Measurements from ENCODE around the gene PDXDC1.
"Not testable (repeated sequence)": the region's sequence is repeated elsewhere in the genome, so short reads cannot be mapped to it uniquely, and the experiment has no call there.

The PDXDC1 gene

DNA sequence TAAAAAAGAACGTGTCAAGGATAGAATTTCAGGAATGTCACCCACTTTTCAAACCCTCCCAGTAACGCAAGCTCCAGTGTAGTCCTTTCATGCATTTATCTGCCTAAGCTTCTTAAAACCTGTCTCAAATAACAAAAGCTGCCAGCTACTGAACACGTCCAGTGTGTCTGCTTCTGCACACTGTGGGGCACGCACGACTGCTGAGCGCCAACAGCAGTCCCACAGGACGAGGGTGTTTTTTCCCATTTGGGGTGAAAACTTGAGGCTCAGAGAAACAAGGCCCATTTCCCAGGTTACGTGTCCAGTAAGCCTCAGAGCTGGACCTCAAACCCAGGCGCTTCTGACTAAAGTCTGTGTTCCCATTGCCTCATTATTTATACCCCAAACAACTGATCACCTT, 63.9 kb downstream of the PDXDC1 start:
- no peak for DNase-seq

DNA sequence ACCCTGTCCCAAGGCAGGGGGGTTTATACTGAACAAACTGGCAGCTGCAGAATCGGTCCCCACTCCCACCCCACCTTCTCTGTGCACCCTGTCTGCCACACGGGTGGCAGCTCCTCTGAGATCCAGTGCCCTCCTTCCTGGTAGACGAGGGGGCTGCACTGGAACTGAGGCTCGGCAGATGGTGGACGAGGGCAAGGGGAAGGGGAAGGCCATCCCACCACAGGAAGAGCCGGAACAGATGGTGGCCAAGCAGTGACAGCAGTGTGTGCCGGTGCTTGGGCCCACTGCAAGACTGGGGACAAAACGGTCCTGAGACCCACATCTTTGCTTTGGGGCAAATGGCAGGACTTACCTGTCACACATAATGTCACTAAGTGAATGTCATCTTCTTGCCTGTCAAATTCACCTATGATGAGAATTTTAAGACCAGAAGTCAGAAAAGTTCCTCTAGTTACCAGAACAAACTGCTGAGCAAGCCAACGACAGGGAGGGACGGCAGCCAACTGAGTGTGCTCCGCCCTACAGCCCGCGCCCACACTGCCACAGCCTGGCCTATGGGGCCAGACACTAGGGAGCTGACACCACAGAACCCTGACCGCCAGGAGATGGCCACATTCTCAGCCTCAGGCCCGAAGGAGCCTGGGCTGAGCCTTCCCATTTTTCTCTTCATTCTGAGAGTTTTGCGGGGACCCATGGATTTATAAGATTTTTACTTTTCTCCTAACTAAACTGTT, 66.6 kb downstream of the PDXDC1 start:
- DNase-seq = no peak

DNA sequence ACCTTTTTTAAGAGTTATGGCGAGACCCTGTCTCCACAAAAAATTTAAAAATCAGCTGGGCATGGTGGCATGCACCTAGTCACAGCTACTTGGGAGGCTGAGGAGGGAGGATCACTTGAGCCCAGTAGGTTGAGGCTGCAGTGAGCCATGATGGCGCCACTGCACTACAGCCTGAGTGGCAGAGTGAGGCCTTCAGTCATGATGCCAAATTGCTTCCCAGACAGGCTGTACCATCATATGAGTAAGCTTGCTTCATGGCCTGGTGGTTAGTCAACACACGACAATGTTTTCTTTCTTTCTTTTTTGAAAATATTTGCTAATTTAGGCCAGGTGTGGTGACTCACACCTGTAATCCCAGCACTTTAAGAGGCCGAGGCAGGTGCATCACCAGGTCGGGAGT, 68.5 kb downstream of the PDXDC1 start:
- DNase-seq = no peak

DNA sequence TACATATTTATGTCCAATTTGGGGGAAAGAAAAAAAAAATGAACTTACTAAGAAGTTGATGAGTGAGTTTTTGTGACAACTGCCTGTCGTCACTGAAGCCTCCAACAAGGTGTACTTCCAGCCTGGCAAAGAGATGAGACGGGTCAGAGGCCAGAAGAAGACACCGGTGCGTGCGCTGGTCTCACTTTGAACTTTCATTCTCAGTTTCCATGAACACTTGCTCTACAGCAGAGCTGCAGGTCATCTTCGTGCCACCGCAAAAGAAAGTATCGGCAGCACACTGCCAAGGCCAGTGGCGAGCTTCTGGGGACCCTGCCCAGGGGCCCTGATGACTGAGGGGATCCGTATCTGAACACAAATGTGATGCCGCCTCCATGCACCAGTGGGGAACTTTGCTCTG, 69.5 kb downstream of the PDXDC1 start:
- no peak for DNase-seq

DNA sequence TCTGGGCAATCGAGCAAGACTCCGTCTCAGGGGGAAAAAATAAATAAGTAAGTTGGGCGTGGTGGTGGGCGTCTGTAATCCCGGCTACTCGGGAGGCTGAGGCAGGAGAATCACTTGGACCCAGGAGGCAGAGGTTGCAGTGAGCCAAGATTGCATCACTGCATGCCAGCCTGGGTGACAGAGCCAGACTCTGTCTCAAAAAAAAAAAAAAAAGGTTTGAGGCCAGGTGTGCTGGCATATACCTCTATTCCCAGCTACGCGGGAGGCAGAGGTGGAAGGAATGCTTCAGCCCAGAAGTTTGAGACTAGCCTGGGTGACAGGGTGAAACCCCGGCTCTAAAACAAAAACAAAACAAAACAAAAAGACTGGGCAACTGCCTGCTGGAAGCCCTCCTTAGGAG, 70.4 kb downstream of the PDXDC1 start:
- DNase-seq = not testable (repeated sequence)

DNA sequence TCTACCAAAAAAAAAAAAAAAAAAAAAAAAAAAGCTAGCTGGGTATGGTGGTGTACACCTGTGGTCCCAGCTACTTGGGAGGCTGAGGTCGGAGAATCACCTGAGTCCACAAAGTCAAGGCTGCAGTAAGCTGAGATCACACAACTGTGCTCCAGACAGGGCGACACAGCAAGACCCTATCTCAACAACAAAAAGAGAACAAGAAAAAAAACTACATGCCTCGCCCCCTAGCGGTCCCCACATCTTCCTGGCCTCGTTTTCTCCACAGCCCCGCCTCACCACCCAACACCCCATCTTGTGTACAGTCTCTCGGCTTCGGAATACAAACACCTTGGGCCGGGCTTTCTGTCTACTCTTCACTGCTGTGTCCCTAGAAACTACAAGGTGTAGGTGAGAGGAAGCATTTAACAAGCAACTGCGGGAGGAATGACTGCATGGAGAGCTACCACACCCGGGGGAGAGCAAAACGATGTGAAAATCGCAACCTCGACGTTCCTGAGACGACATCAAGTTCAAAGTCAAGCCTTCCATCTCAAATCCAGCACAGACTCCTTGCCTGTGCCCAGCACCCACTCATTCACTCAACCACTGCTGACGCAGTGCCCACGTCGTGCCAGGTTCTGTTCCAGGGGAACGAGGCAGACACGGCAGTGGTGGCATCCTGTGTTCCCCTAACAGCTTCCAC, 72.0 kb downstream of the PDXDC1 start:
- no peak for DNase-seq

DNA sequence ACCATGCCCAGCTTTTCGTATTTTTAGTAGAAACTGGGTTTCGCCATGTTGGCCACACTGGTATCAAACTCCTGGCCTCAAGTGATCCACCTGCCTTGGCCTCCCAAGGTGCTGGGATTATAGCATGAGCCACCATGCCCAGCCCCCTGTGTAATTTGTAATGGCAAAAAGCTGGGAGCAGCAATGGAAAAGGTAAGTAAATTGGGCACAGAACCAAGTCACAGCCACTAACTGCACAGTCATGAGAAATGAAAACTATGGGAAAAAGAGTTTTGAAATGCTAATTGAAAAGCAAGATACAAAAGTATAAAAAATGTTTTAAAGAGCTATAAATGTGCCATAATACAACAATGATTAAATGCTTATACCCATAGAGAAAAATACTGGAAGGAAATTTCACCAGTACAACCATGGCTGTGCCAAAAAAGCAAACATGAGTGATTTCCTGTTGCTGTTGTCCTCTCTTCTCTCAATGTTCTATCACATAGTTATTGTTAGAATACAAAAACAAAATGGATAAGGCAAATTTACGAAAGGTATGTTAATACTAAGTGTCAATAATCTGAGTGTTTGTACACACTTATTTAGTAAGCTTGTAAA, 74.9 kb downstream of the PDXDC1 start:
- no peak for DNase-seq

DNA sequence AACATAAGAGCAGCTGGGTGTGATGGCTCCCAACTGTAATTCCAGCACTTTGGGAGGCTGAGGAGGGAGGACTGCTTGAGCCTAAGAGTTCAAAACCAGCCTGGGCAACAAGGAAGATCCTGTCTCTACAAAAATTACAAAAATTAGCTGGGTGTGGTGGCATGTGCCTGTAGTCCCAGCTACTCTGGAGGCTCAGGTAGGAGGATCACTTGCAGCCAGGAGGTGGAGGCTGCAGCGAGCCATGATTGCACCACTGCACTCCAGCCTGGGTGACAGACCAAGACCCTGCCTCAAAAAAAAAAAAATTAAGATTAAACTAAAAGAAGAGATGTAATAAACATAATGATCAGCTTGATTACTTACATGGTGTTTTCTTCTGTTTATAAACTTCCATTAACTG, 75.6 kb downstream of the PDXDC1 start:
- not testable (repeated sequence) for DNase-seq

DNA sequence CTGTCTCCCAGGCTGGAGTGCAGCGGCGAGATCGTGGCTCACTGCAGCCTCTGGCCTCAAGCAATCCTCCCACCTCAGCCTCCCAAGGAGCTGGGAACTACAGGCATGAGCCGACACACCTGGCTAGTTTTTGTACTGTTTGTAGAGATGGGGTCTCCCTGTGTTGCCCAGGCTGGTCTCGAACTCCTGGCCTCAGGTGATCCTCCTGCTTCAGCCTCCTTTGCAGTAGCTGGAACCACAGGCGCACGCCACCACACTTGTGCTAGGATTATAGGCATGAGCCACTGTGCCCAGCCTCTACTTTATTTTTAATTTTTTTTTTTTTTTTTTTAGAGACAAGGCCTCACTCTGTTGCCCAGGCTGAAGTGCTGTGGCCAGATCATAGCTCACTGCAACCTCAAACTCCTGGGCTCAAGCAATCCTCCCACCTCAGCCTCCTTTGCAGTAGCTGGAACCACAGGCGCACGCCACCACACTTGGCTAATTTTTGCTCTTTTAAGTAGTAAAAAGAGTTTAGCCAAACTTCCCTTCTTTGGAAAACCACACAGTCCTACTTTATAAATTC, 76.6 kb downstream of the PDXDC1 start:
- DNase-seq = no peak

DNA sequence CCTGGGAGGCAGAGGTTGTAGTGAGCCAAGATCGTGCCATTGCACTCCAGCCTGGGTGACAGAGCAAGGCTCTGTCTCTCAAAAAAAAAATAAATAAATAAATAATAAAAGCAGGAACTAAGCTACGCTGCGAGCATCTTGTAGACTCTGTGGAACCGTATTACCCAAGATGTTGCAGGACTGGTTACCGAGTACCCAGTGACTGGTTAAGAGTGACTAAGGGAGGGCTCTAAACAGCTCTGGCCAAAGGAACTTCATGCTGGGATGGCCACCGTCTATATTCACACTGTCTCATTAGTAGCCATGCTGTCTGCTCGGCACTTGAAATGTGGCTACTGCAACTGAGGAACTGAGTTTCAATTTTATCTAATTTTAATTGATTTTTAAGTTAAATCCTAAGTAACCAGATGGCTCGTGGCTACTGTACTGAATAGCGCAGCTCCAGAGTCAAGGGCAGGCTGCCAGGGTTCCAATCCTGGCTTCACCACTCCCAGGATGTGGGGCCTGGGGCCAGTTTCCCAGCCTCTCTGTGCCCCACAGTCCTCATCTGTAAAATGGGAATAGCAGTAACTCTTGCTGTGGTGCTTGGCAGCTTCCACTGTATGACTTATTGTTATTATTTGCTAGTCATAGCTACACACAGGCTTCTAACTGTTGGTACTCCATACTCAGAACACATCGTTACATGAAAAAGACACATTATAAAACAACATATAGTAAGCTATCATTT, 78.1 kb downstream of the PDXDC1 start:
- DNase-seq = peak in 1 of 2 donors; percentile 35

DNA sequence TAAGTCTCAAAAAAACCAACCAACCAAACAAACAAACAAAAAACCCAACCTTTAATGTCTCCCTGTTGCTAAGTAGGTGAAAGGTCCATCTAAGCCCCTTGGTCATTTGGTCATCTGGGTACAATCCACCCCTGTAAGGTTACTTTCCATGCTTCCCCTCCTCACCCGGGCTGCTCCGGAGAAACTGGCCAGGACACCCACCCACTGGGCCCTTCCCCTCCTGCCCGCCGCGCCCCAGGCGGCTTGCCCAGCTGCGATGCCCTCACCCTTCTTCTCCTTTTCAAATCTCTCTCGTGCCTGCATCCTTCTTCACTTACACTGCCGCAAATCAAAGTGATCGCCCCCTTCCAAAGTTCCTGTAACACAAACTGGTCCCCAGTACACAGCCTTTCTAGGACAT, 79.1 kb downstream of the PDXDC1 start:
- DNase-seq = no peak

DNA sequence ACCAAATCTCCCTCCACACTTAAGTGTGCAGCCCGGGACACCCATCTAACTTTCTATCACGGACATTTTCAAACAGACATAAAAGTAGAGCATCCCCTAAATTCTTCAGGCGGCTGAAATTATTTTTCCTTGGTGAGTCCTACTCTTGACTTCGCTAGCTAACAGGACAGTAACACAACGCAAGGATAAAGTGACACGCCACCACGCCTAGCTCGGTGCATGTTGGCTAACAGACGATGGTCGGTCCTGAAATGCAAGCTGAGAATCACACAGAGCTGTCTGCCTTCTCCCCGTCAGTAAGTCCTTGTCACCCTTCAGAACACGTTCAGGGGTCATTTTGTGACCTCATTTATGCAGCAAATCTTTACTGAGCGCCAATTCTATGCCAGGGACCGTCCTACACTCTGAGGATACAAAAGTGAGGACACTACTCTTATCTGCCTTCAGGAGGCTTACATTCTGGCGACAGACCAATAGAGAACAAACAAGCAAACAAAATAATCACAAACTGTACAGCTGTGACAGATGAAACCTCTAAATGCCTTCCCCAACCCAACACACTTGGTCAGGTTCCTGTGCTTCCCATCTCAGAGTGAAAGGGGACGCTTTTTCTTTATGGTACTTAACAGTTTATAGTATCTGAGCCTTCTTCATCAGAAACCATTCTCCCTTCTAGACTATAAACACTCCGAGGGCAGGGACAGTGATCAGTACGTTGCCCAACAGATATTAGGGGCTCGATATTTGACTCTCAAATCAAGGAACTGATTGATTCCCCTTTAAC, 79.7 kb downstream of the PDXDC1 start:
- no peak for DNase-seq

DNA sequence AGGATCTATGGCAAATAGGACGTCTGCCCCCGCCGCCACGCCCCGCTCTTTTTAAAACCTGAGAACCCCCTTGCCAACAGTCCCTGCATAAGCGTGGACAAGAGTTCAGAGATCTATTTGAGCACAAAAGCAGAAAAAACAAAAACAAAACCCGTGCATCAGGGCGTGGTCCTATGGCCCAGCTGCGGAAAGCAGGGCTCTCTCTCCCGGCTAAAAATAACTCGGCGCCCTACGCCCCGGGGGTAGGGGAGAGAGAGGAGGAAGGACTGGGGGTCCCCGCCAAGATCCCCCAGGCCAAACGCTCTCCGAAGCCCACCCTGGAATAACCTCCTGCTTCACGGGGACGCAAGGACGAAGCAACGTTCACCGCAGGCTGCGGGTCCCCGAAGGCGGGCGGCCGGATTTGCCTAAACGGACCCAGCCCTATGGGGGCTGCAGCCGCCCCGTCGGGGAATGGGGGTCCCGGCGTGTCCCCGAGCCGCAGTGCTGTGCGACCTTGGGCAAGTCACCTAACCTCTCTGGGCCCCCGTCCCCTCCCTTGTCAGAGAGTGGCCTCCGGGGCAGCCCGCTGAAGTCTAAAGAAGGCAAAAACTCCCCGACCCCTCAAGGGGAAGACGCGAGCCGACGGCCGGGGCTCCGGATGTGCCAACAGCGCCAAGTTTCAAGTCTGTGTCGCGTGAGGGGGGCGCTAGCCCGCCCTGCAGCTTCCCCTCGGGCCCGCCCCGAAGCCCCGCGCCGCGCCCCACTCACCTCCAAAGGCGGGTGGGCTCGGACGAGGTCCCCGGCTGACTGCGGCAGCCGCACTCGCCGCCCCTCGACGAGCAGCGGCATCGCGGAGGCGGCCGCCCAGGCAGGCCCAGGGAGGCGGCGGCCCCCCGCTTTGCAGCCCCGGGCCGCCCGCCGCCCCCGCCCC, 80.6 kb downstream of the PDXDC1 start:
- DNase-seq = peak in 1 of 2 donors; percentile 74

DNA sequence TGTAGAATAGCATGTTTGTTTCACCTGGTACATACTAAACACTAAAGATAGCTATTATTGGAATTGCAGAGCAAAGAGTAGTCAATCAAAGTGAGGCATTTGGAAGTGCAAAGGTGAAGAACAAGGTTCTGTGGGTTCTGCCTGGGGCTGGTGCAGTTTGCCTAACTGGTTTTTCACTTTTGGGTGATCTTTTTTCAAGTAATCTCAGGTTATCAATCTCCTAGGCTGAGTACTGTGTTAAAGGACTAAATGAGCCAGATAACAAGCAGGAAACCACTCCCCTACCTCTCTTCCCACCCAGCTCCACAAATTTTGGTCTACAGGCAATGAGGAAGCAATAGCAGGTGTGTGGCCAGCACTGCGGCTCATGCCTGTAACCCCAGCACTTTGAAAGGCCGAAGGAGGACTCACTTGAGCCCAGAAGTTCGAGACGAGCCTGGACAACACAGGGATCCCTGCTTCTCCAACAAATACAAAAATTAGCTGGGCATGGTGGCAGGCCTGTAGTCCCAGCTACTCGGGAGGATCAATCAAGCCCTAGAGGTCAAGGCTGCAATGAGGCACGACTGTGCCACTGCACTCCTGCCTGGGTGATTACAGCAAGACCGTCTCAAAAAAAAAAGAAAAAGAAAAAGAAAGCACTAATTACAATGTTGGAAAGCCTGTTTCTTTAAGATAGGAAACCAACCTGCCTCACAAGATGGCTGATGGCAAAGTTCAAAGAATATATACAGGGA, 83.0 kb downstream of the PDXDC1 start:
- no peak for DNase-seq

DNA sequence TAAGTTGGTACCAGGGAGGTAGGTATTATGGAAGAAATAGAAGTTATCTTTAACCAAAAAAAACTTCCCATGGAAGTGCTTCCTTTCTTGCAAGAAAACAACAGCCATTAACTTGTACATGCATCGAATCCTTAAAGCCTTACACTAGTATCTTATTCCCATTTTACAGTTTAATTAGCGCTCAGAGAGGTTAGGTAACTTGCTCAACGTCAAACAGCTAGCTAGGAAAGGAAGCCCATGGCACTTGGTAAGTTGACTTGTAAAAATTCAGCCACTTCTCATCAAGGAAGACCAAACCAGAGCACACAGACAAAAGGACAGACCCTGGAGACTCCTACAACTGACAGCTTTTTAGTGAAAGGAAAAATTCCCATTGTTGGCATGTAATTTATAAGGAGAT, 84.5 kb downstream of the PDXDC1 start:
- no peak for DNase-seq

DNA sequence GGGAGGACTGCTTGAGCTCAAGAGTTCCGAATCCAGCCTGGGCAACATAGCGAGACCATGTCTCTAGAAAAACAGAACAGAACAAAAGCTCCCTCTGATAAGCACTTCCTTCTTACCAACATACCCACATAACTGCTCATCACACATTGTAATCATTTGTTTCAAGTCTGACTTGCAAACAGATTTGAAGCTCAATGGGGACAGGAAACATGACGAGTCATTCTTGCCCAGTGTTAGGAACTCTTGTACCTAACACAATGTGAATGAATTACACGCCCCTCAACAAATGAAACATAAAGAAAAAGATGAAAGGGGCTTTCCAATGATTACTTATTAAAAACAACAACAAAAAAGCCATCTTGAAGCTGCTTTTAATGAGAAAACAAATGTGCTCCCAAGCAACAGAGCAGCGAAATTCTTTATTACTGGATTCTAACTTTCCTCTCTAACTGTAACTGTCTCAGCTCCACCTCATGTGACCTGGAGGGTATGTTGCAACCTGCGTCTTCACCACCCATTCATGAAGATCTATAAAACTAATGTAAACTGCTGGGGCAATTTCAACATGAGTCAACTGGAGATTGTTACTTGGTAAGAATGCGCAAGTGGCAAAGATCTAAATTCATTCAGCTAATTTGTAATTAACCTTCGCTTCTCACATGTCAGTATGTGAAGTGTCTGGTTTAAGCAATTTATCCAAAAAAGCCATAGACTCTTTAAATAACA, 87.4 kb downstream of the PDXDC1 start:
- not testable (repeated sequence) for DNase-seq

DNA sequence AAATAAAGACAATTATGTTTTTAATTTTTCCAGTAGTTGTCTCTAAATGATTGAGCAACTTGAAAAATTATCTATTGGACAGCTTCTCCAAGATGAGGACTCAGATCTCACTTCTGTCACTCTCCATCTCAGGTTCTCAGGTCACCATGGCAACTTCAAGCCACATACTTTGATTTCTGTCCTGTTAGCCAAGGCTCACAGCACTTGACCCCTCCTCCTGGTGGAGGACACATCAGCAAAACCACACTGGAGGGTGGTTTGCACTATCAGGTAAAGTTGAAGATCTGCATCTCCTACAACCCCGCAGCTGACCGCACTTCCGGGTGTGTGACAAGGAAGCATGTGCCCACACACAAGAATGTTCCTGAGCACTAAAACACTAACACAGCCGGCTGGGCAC, 91.1 kb downstream of the PDXDC1 start:
- not testable (repeated sequence) for DNase-seq

DNA sequence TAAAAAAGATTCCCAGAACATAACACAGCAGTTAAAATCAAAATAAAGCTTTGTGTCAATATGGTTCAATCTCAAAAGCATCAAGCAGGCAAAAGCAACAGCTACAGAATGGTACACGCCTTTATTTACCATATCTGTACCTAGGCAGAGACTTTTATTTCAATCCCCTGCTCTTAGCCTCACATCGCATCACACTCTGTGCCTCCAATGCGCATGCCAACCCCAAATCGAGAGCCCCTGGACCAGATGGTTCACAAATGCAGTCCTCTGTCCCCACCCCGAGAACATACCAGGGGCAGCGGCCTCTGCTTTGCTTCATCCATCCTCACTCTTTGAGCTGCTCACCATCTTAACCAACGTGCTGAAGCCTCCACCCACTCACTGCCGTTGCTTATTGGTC, 91.9 kb downstream of the PDXDC1 start:
- DNase-seq = not testable (repeated sequence)

DNA sequence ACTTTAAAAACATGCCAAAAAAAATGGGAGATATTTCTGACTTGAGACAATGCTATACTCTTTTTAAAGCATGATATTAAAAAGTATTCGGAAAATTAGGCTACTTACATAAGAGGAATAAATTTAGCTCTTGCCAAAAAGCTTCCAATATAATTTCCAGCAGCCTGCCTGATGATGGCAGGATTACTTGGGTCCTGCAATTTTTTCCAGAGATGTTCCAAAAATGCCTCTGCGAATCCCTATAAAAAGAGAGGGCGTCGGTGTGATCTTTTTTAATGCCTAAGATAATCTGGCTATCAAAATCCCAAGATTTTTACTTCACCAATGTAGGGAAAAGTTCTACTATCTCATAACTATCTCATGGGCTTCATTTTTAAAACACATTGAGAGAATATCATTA, 96.2 kb downstream of the PDXDC1 start:
- not testable (repeated sequence) for DNase-seq

Measured in CD4-positive, alpha-beta T cell treated with Interleukin-4 for 1 hour (primary cell).